K562 (cell line): ENCODE results near the gene HNRNPA3. TPM values are rescaled to one million over a fixed set of nuclear protein-coding genes. Genes with fewer than 3 reads are reported as not detected.
A peak's percentile ranks its signal among the peaks of the same experiment; 100 is the strongest.

Experiments
- HDAC8 ChIP-seq: fragments of 450-650 bp; IDR thresholded peaks from 2 replicates; pipeline ENCODE4 v1.6.1; 2016; ENCODE audit warnings: mild to moderate bottlenecking, missing genetic modification characterization, moderate library complexity, missing compliant biosample characterization
- MGA ChIP-seq: fragments of 450-650 bp; IDR thresholded peaks from 2 replicates; pipeline ENCODE4 v1.6.1; 2016; ENCODE audit warnings: mild to moderate bottlenecking, moderate library complexity
- POLR2H ChIP-seq: IDR thresholded peaks from 2 replicates; pipeline ENCODE4 v1.6.1; 2016; ENCODE audit warnings: missing genetic modification characterization, low read depth, mild to moderate bottlenecking, control low read depth, missing compliant biosample characterization, moderate library complexity
- TAL1 ChIP-seq: fragments of 450-650 bp; IDR thresholded peaks from 2 replicates; pipeline ENCODE4 v1.6.1; 2016; ENCODE audit warnings: mild to moderate bottlenecking
- TFAM ChIP-seq: fragments of 250-450 bp; sonication (Bioruptor Pico); conservative IDR thresholded peaks from 2 replicates; pipeline ENCODE4 v1.5.0; 2021; ENCODE audit warnings: mild to moderate bottlenecking, moderate library complexity
- polyA plus RNA-seq, 8 experiments: library from polyadenylated mRNA; depleted of rRNA in 4 of 8; stranded (reverse) in 5 of 8; unstranded in 3 of 8; fragments of >200 nt; fragmentation: Nextera tagmentation in 2 of 8; fragmentation: Illumina TruSeq in 1 of 8; extraction: Ambion mirVana in 2 of 8; extraction: Trizol in 1 of 8; gene quantifications; 2 replicates each; pipeline versions ENCODE4 v1.2.1 to v1.2.3, GENCODE V29; 2011 to 2014; ENCODE audit warnings: inconsistent platforms in 1 of 8, missing spikeins in 1 of 8
- total RNA-seq, 7 experiments: library from RNA; depleted of rRNA in 6 of 7; stranded (reverse); fragments of >200 nt in 6 of 7; fragmentation: Illumina TruSeq in 2 of 7; extraction: Trizol in 2 of 7; gene quantifications; 2 replicates each; pipeline versions ENCODE4 v1.2.1 to v1.2.3, GENCODE V29; 2011 to 2021; ENCODE audit warnings: low replicate concordance in 1 of 7

Gene HNRNPA3
- total and polyA plus RNA-seq, 9 of the 15 experiments (the other 6 are each of a cell fraction or from before 2014, with no cell fraction given), result 72.8 to 428 (median 192) TPM

GRCh38 chr2:177242121-177242987 lies 29.8 kb downstream of the HNRNPA3 start (continued):
- TF ChIP-seq TFAM (CRISPR knock-in tag), result no peak
- peak; percentile 61 for TF ChIP-seq TAL1
- peak; percentile 69; the same call in 1 of the 2 replicates for TF ChIP-seq MGA
- TF ChIP-seq POLR2H (tag), result peak; percentile 81
- 0 out of 2 replicates have a peak, but pooled peaks have one; percentile 48 for TF ChIP-seq HDAC8 (tag)
